Hematopoietic multipotent progenitor cell (in vitro differentiated cells): ENCODE measurements around the gene IDH2. TPM values are rescaled to one million over a fixed set of nuclear protein-coding genes. Genes with fewer than 3 reads are reported as not detected.
"Not testable (repeated sequence)": the region's sequence is repeated elsewhere in the genome, so short reads cannot be mapped to it uniquely, and the experiment has no call there.

Experiments used
- DNase-seq, 3 donors: peaks; one replicate each; pipeline ENCODE4 v3.0.0-alpha.2; 2011 to 2015; ENCODE audit warnings: low read depth in 2 of 3, low spot score in 2 of 3
- total RNA-seq: library from RNA; depleted of rRNA; stranded (reverse); fragments of >200 nt; gene quantifications from one replicate; pipeline ENCODE4 v1.2.3, GENCODE V29; 2012

Gene IDH2
- total RNA-seq, 1 donor = 174 TPM

GRCh38 chr15:90086868-90087268, 15.4 kb downstream of the IDH2 start:
- DNase-seq = peak in 2 of 3 donors; percentile 55 to 69

GRCh38 chr15:90085565-90085964, 16.7 kb downstream of the IDH2 start:
- no peak for DNase-seq

GRCh38 chr15:90084876-90085423, 17.3 kb downstream of the IDH2 start:
- DNase-seq = no peak

GRCh38 chr15:90083954-90084607, 18.2 kb downstream of the IDH2 start:
- DNase-seq = no peak

- DNase-seq = no peak
These were observed 18.8 kb downstream of the IDH2 start for GRCh38 chr15:90083419-90083818.

- no peak for DNase-seq
These were observed 20.0 kb downstream of the IDH2 start for GRCh38 chr15:90082140-90082715.

- DNase-seq = no peak
These were observed 21.4 kb downstream of the IDH2 start for GRCh38 chr15:90080818-90081393.

GRCh38 chr15:90080458-90080755, 21.9 kb downstream of the IDH2 start:
- DNase-seq = no peak

- DNase-seq = no peak
These were observed 22.4 kb downstream of the IDH2 start for GRCh38 chr15:90079619-90080457.

GRCh38 chr15:90078965-90079364, 23.3 kb downstream of the IDH2 start:
- DNase-seq = no peak

- DNase-seq = no peak
These were observed 25.6 kb downstream of the IDH2 start for GRCh38 chr15:90076716-90077115.

GRCh38 chr15:90075420-90076289, 26.6 kb downstream of the IDH2 start:
- no peak for DNase-seq

GRCh38 chr15:90074916-90075315, 27.4 kb downstream of the IDH2 start:
- no peak for DNase-seq

GRCh38 chr15:90074023-90074422, 28.2 kb downstream of the IDH2 start:
- no peak for DNase-seq

GRCh38 chr15:90072978-90073640, 29.2 kb downstream of the IDH2 start:
- DNase-seq = no peak

GRCh38 chr15:90071220-90071807, 31.0 kb downstream of the IDH2 start:
- DNase-seq = peak; percentile 43 to 93 (median 86)

GRCh38 chr15:90070623-90071022, 31.6 kb downstream of the IDH2 start:
- DNase-seq = not testable (repeated sequence)

GRCh38 chr15:90067953-90068606, 34.2 kb downstream of the IDH2 start:
- no peak for DNase-seq
